AG09319 (cell line): ENCODE results near the gene AQP6.

ENCODE experiments used
- DNase-seq: peaks from one replicate; pipeline ENCODE4 v3.0.0-alpha.2; 2010; ENCODE audit warnings: low read depth; ENCODE audit errors: extremely low read depth
- CTCF ChIP-seq: IDR thresholded peaks from 2 replicates; pipeline ENCODE4 v1.5.1; 2011; ENCODE audit warnings: low read depth, mild to moderate bottlenecking, inconsistent platforms, low read length, moderate library complexity

The AQP6 gene

GRCh38 chr12:49937639-49938300 is 35.0 kb upstream of the AQP6 start:
- no peak for TF ChIP-seq CTCF
- DNase-seq = no peak

- no peak for TF ChIP-seq CTCF
- DNase-seq = no peak
These were observed 33.4 kb upstream of the AQP6 start for GRCh38 chr12:49939307-49939706.

- DNase-seq = no peak
- no peak for TF ChIP-seq CTCF
These were observed 33.0 kb upstream of the AQP6 start for GRCh38 chr12:49939707-49940106.

GRCh38 chr12:49941556-49942511 is 30.9 kb upstream of the AQP6 start:
- DNase-seq = no peak
- TF ChIP-seq CTCF = no peak

GRCh38 chr12:49942512-49942893 is 30.2 kb upstream of the AQP6 start:
- no peak for DNase-seq
- no peak for TF ChIP-seq CTCF

GRCh38 chr12:49942921-49943624 is 29.7 kb upstream of the AQP6 start:
- no peak for DNase-seq
- no peak for TF ChIP-seq CTCF

GRCh38 chr12:49943625-49943960 is 29.2 kb upstream of the AQP6 start:
- no peak for TF ChIP-seq CTCF
- no peak for DNase-seq
